ENCODE measurements around the gene SNRNP35. TPM values are rescaled to one million over a fixed set of nuclear protein-coding genes. Genes with fewer than 3 reads are reported as not detected.
A peak's percentile ranks its signal among the peaks of the same experiment; 100 is the strongest.

The SNRNP35 gene
- total and polyA plus RNA-seq, 10 donors: 18.9 to 63.7 (median 31.4) TPM

DNA sequence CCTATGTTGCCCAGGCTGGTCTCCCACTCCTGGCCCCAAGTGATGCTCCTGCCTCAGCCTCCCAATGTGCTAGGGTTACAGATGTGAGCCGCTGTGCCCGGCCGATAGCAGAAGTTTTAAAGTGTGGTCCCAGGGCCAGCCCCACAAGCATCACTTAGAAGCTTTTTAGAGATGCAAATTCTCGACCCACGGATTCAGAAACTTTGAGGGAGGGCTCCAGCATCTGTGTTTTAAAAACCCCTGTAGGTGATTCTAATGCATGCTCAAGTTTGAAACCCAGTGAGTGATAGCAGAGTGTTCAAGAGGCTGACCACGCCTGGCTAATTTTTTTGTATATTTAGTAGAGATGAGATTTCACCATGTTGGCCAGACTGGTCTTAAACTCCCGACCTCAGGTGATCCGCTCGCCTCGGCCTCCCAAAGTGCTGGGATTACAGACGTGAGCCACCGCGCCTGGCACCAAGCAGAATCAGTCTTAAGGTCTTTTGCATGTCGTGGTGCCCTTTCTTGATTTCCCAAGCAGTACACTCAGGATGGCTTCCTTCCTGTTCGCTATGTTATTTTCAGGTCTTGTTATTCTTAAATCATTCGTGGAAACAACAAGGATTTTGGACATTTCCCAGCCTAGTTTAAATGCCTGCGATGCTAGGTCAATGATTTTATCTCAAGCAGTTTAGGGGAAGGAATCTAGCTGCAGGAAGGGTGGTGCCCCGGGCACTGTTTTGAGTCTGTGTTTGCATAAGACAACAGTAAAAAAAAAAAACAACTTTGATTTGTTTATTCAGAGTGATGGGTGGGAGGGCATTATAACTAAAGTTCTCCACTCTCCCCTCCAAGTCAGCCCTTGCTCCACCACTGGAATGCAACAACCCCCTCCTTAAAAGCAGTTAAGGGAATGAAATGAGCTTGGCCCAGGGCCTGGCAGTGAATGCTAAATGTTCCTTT lies 12.3 kb upstream of the SNRNP35 start:
- Histone ChIP-seq H3K9me3 (no peaks in the 10 kb centered on the region), H3K27ac (peak overlapping the region; percentile 6 to 92 (median 82)), H3K27me3 (replicated peaks in 1 of 7) (no peaks in the 10 kb centered on the region), H3K4me1 (peaks cover 15 to 74% (median 44%) of the 10 kb centered on the region in 6 donors), H3K36me3 (no peaks in the 10 kb centered on the region), H3K4me3 (peak overlapping the region in 1 of 8 donors; percentile 41)
- WGBS, 5 donors: 34 to 53% (median 39%) methylated on average over 14 to 18 of the region's 18 CpGs
- intact Hi-C loops (cut with DNase I; ENCODE audit: low total_unique reads): no loop called here
- DNase-seq: no peak
- TF ChIP-seq POLR2A (IDR thresholded peaks at IDR 0.05) (no peak), POLR2AphosphoS5 (IDR thresholded peaks at IDR 0.05) (no peak)
- TF ChIP-seq, protein P1, sequence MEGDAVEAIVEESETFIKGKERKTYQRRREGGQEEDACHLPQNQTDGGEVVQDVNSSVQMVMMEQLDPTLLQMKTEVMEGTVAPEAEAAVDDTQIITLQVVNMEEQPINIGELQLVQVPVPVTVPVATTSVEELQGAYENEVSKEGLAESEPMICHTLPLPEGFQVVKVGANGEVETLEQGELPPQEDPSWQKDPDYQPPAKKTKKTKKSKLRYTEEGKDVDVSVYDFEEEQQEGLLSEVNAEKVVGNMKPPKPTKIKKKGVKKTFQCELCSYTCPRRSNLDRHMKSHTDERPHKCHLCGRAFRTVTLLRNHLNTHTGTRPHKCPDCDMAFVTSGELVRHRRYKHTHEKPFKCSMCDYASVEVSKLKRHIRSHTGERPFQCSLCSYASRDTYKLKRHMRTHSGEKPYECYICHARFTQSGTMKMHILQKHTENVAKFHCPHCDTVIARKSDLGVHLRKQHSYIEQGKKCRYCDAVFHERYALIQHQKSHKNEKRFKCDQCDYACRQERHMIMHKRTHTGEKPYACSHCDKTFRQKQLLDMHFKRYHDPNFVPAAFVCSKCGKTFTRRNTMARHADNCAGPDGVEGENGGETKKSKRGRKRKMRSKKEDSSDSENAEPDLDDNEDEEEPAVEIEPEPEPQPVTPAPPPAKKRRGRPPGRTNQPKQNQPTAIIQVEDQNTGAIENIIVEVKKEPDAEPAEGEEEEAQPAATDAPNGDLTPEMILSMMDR (IDR thresholded peaks at IDR 0.05 in 8 of 11, conservative IDR thresholded peaks at IDR 0.05 in 3 of 11): no peak

DNA sequence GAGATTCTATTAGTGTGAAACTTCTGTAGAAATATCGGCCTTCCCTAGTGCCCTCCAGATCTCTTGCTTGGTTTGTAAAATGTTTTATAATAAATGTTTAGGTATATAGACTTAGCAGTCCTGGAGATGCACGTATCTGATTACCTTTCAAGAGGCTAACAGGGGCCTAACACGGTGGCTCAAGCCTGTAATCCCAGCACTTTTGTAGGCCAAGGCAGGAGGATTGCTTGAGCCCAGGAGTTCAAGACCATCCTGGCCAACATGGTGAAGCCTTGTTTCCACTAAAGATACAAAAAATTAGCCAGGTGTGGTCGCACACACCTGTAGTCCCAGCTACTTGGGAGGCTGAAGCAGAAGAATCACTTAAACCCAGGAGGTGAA lies 11.6 kb upstream of the SNRNP35 start:
- H3K4me1 ChIP-seq: peaks cover 15 to 74% (median 44%) of the 10 kb centered on the region in 6 donors
- TF ChIP-seq POLR2AphosphoS5 (IDR thresholded peaks at IDR 0.05) (no peak), POLR2A (IDR thresholded peaks at IDR 0.05) (no peak)
- TF ChIP-seq, protein P1 (IDR thresholded peaks at IDR 0.05 in 8 of 11, conservative IDR thresholded peaks at IDR 0.05 in 3 of 11): no peak
- intact Hi-C loops (cut with DNase I; ENCODE audit: low total_unique reads): no loop called here
- no peak for DNase-seq
- whole genome bisulfite sequencing, 5 donors: 50 to 73% (median 66%) methylated on average over 4 of the region's 4 CpGs
- H3K27ac ChIP-seq: peak overlapping the region in 7 of 8 donors; percentile 62 to 92 (median 82)
- H3K27me3 ChIP-seq (replicated peaks in 1 of 7): no peaks in the 10 kb centered on the region
- H3K4me3 ChIP-seq: peak overlapping the region in 1 of 8 donors; percentile 41
- no peaks in the 10 kb centered on the region for H3K36me3 ChIP-seq
- H3K9me3 ChIP-seq: no peaks in the 10 kb centered on the region

DNA sequence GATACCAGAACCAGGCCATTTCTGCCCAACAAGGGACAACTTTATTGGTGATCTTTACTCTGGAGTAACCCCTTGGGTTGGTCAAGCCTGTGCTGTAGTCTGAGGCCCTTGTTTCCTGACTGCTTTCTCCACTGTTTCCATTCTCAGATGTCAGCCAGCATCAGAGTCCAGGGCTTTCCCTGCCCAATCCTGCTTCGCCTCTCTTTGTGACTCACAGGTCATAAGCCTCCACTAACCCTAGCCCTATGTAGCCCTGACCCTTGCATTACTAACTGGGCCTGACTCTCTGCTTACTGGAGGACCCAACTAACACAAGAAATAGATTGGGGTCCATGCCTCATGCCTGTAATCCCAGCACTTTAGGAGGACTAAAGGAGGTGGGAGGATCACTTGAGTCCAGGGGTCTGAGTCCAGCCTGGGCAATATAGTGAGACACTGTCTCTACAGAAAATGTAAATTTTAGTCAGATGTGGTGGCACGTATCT lies 8.6 kb upstream of the SNRNP35 start:
- Histone ChIP-seq H3K36me3 (no peaks in the 10 kb centered on the region), H3K9me3 (no peaks in the 10 kb centered on the region), H3K4me3 (peak overlapping the region in 1 of 8 donors; percentile 64), H3K27me3 (replicated peaks in 1 of 7) (no peaks in the 10 kb centered on the region), H3K27ac (peak overlapping the region; percentile 68 to 92 (median 83)), H3K4me1 (peaks cover 15 to 50% (median 35%) of the 10 kb centered on the region in 6 donors)
- DNase-seq: no peak
- no peak for TF ChIP-seq POLR2AphosphoS5 (IDR thresholded peaks at IDR 0.05)
- TF ChIP-seq, protein P1 (IDR thresholded peaks at IDR 0.05 in 8 of 11, conservative IDR thresholded peaks at IDR 0.05 in 3 of 11): no peak
- TF ChIP-seq POLR2A (IDR thresholded peaks at IDR 0.05): no peak
- intact Hi-C loops (cut with DNase I; ENCODE audit: low total_unique reads): no loop called here
- 81 to 93% (median 88%) methylated on average over 2 of the region's 2 CpGs for WGBS, 5 donors

DNA sequence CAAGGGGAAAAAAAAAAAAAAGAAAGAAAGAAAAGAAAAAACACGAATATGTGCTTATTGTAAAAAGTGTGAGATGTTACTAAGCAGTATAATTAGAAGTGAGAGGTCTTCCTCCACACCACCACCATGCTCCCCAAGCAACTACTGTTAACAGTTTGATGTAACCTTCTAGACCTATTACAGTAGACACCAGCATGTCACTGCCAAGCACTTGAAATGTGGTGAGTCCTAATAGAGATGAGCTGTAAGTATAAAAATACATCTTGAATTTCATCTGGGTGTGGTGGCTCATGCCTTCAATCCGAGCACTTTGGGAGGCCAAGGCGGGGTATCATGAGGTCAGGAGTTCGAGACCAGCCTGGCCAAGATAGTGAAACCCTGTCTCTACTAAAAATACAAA lies 8.1 kb upstream of the SNRNP35 start:
- Histone ChIP-seq H3K4me3 (no peak overlapping the region), H3K27me3 (replicated peaks in 1 of 7) (no peaks in the 10 kb centered on the region), H3K36me3 (no peaks in the 10 kb centered on the region), H3K4me1 (peaks cover 11 to 44% (median 29%) of the 10 kb centered on the region in 6 donors), H3K27ac (peak overlapping the region in 5 of 8 donors; percentile 80 to 92 (median 88)), H3K9me3 (no peaks in the 10 kb centered on the region)
- TF ChIP-seq, protein P1 (IDR thresholded peaks at IDR 0.05 in 8 of 11, conservative IDR thresholded peaks at IDR 0.05 in 3 of 11): no peak
- TF ChIP-seq POLR2AphosphoS5 (IDR thresholded peaks at IDR 0.05) (no peak), POLR2A (IDR thresholded peaks at IDR 0.05) (no peak)
- intact Hi-C loops (cut with DNase I; ENCODE audit: low total_unique reads): no loop called here
- WGBS, 5 donors: 83 to 91% (median 89%) methylated on average over 4 of the region's 4 CpGs
- no peak for DNase-seq

Data from spleen (tissue), 11 donors.